Esophagus muscularis mucosa (tissue), 4 donors: ENCODE measurements around the gene OTULINL. TPM values are rescaled to one million over a fixed set of nuclear protein-coding genes. Genes with fewer than 3 reads are reported as not detected.

ENCODE experiments used
- DNase-seq: peaks from one replicate; pipeline ENCODE4 v3.0.0-alpha.2; 2017; ENCODE audit errors: extremely low spot score
- H3K27ac ChIP-seq, 4 donors: fragments of 200-600 bp; sonication (generic); replicated peaks in 1 of 4; 1 replicate in 3 of 4; 2 replicates in 1 of 4; pipeline ENCODE4 v1.5.1; 2016 to 2019; ENCODE audit warnings: mild to moderate bottlenecking in 1 of 4
- H3K27me3 ChIP-seq, 4 donors: fragments of 200-600 bp; sonication (generic); one replicate each; pipeline versions ENCODE4 v1.5.1 to v1.6.0; 2016 to 2019
- H3K36me3 ChIP-seq, 4 donors: fragments of 200-600 bp; sonication (generic); one replicate each; pipeline ENCODE4 v1.5.1; 2016 to 2019
- H3K4me1 ChIP-seq, 4 donors: fragments of 200-600 bp; sonication (generic); one replicate each; pipeline ENCODE4 v1.5.1; 2016 to 2019
- H3K4me3 ChIP-seq, 4 donors: fragments of 200-600 bp; sonication (generic); 1 replicate in 2 of 4; 2 replicates in 2 of 4; pipeline ENCODE4 v1.5.1; 2016 to 2019; ENCODE audit warnings: mild to moderate bottlenecking in 4 of 4, moderate library complexity in 1 of 4
- H3K9me3 ChIP-seq, 4 donors: fragments of 200-600 bp; sonication (generic); 1 replicate in 3 of 4; 2 replicates in 1 of 4; pipeline ENCODE4 v1.5.1; 2016 to 2019
- CTCF ChIP-seq, 3 experiments: fragments of 200-600 bp in 2 of 3; fragments of 450-650 bp in 1 of 3; sonication (generic) in 2 of 3; IDR thresholded peaks; one replicate each; pipeline ENCODE4 v1.5.1; 2017 to 2019; ENCODE audit warnings: antibody characterized with exemption in 3 of 3, mild to moderate bottlenecking in 2 of 3, moderate library complexity in 1 of 3
- EP300 ChIP-seq: sonication (generic); formaldehyde crosslinking; IDR thresholded peaks from one replicate; pipeline ENCODE4 v1.6.1; 2017; ENCODE audit warnings: antibody characterized with exemption
- POLR2A ChIP-seq: fragments of 450-650 bp; IDR thresholded peaks from one replicate; pipeline ENCODE4 v1.6.1; 2017; ENCODE audit warnings: antibody characterized with exemption, moderate library complexity, mild to moderate bottlenecking, low read depth
- POLR2AphosphoS5 ChIP-seq, 2 donors: sonication (generic); formaldehyde crosslinking; IDR thresholded peaks; one replicate each; pipeline ENCODE4 v1.6.1; 2017; ENCODE audit warnings: antibody characterized with exemption in 2 of 2
- WGBS: methylation state at CpG from one replicate; pipeline ENCODE4 v1.1.5; 2018; 5-methylcytosine and 5-hydroxymethylcytosine counted together
- intact Hi-C: fragments of 100-400 bp; cut with DNase I; formaldehyde crosslinking; loops from one replicate; pipeline ENCODE4 v1.15.1; 2023
- total RNA-seq, 4 donors: library from RNA; depleted of rRNA; stranded (reverse); fragments of >200 nt; gene quantifications; one replicate each; pipeline versions ENCODE4 v1.1.0 to v1.2.1, GENCODE V29; 2016

OTULINL gene
- total RNA-seq, 4 donors from 2014 or later = 2.6 to 7.1 (median 5.0) TPM

DNA sequence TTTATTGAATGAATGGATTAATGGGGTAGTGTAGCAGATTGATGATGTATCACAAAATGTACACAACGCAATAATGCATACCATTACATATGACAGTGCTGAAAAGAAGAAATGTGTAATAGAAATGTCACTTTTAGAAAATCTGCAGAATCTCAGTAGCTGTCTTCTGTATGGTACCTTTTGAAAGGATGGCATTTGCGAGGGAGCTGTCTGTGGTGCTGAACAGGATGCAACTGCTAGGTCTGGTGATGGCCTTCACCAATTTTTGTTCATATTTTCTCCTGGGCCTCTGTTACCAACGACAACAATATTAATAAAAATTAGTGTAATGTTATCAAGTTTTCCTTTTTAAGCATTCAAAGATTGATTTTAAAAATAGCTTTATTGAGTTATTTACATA is 46.8 kb downstream of the OTULINL start:
- no peaks in the 10 kb centered on the region for H3K4me1 ChIP-seq
- no peak for TF ChIP-seq EP300
- TF ChIP-seq POLR2A = no peak
- no peak for TF ChIP-seq CTCF (IDR thresholded peaks at IDR 0.05)
- TF ChIP-seq POLR2AphosphoS5 (IDR thresholded peaks at IDR 0.05) = no peak
- intact Hi-C loops = no loop called here
- no peak overlapping the region for H3K27ac ChIP-seq
- 10% methylated on average over 3 of the region's 3 CpGs for WGBS
- no peaks in the 10 kb centered on the region for H3K9me3 ChIP-seq
- no peak overlapping the region for H3K4me3 ChIP-seq
- DNase-seq = no peak
- H3K27me3 ChIP-seq = no peaks in the 10 kb centered on the region
- no peaks in the 10 kb centered on the region for H3K36me3 ChIP-seq

GRCh38 chr5:14630671-14631070 is 49.1 kb downstream of the OTULINL start:
- DNase-seq = no peak
- intact Hi-C loops = no loop called here
- Histone ChIP-seq H3K4me3 (no peak overlapping the region), H3K27me3 (no peaks in the 10 kb centered on the region), H3K27ac (no peak overlapping the region), H3K9me3 (no peaks in the 10 kb centered on the region), H3K4me1 (no peaks in the 10 kb centered on the region), H3K36me3 (no peaks in the 10 kb centered on the region)
- no peak for TF ChIP-seq POLR2A
- TF ChIP-seq CTCF (IDR thresholded peaks at IDR 0.05) = no peak
- TF ChIP-seq EP300 = no peak
- TF ChIP-seq POLR2AphosphoS5 (IDR thresholded peaks at IDR 0.05) = no peak
- WGBS = 92% methylated on average over 2 of the region's 2 CpGs

GRCh38 chr5:14635656-14636055 is 54.1 kb downstream of the OTULINL start:
- no peak for DNase-seq
- whole genome bisulfite sequencing = 84% methylated on average over 2 of the region's 2 CpGs
- no peak overlapping the region for H3K4me3 ChIP-seq
- H3K36me3 ChIP-seq = no peaks in the 10 kb centered on the region
- no peaks in the 10 kb centered on the region for H3K4me1 ChIP-seq
- H3K27me3 ChIP-seq = no peaks in the 10 kb centered on the region
- no peak overlapping the region for H3K27ac ChIP-seq
- TF ChIP-seq POLR2AphosphoS5 (IDR thresholded peaks at IDR 0.05) (no peak), EP300 (no peak), POLR2A (no peak), CTCF (IDR thresholded peaks at IDR 0.05) (no peak)
- H3K9me3 ChIP-seq = no peaks in the 10 kb centered on the region
- intact Hi-C loops = no loop called here

DNA sequence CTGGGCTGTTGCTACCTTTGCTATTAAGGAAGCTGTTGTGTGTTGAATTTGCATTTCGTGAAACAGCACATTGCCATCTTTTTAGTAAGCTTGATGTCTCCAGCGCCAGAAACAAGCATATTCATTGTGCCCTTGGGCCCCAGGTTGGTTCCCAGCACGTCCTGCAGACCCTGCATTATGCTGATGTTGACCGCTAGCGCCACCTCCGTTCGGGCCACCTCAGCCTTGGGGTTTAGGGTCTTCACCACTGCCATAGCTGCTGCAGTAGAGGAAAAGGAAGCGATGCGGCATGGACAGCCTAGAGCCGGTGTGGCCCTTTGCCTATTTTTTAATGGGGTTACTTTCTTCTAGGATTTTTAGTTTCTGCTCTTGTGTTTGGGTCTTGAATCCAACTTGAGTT is 59.2 kb downstream of the OTULINL start:
- no peaks in the 10 kb centered on the region for H3K9me3 ChIP-seq
- H3K36me3 ChIP-seq = no peaks in the 10 kb centered on the region
- peaks cover 0 to 17% (median 0%) of the 10 kb centered on the region in 4 donors for H3K27me3 ChIP-seq
- intact Hi-C loops = loop anchor here (10.0 kb wide), 1 partner anchor 246 kb away; no protein-coding TSS in a partner anchor
- H3K4me3 ChIP-seq = no peak overlapping the region
- no peaks in the 10 kb centered on the region for H3K4me1 ChIP-seq
- no peak for TF ChIP-seq EP300
- TF ChIP-seq CTCF (IDR thresholded peaks at IDR 0.05) = no peak
- no peak for TF ChIP-seq POLR2A
- no peak for TF ChIP-seq POLR2AphosphoS5 (IDR thresholded peaks at IDR 0.05)
- DNase-seq = no peak
- no peak overlapping the region for H3K27ac ChIP-seq
- whole genome bisulfite sequencing = 71% methylated on average over 10 of the region's 10 CpGs

- WGBS = 88% methylated on average over 1 of the region's 1 CpG
- intact Hi-C loops = loop anchor here (10.0 kb wide), 1 partner anchor 250 kb away; no protein-coding TSS in a partner anchor
- Histone ChIP-seq H3K4me1 (peaks cover 0 to 4% (median 0%) of the 10 kb centered on the region in 4 donors), H3K9me3 (no peaks in the 10 kb centered on the region), H3K36me3 (no peaks in the 10 kb centered on the region), H3K4me3 (no peak overlapping the region), H3K27me3 (peaks cover 0 to 24% (median 0%) of the 10 kb centered on the region in 4 donors), H3K27ac (no peak overlapping the region)
- TF ChIP-seq EP300 = no peak
- no peak for TF ChIP-seq CTCF (IDR thresholded peaks at IDR 0.05)
- TF ChIP-seq POLR2AphosphoS5 (IDR thresholded peaks at IDR 0.05) = no peak
- no peak for TF ChIP-seq POLR2A
- DNase-seq = no peak
These were observed 63.1 kb downstream of the OTULINL start for GRCh38 chr5:14644623-14645237.
